GM19397 (cell line): ENCODE data around the gene MEPE.
"Not testable (repeated sequence)": the region's sequence is repeated elsewhere in the genome, so short reads cannot be mapped to it uniquely, and the experiment has no call there.

Experiments used
- ATAC-seq: cut with Tn5 transposase; IDR thresholded peaks from one replicate; pipeline ENCODE4 v1.9.1; 2021; ENCODE audit warnings: mild to moderate bottlenecking, moderate library complexity; ENCODE audit not compliant: unreplicated experiment

Gene MEPE

GRCh38 chr4:87881115-87881514 is 48.3 kb downstream of the MEPE start:
- no peak for ATAC-seq

DNA sequence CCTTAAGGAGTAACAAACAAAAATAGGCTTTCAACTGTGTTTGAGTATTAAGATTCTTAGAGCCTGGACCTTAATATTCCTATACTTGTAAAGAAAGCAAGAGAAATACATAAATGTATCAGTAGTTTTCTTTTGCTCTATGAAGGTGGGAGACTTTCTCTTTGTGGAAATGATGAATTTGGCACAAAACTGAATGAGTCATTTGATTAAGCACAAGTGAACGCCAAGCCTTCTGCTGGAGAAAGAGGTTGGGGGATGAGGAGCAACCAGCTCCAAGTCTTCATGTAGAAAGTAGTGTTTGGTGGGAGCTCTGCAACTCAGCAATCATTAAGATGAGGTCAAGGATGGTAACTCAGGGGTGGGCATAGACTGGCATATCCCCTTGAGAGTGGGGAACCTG is 49.6 kb downstream of the MEPE start:
- no peak for ATAC-seq

DNA sequence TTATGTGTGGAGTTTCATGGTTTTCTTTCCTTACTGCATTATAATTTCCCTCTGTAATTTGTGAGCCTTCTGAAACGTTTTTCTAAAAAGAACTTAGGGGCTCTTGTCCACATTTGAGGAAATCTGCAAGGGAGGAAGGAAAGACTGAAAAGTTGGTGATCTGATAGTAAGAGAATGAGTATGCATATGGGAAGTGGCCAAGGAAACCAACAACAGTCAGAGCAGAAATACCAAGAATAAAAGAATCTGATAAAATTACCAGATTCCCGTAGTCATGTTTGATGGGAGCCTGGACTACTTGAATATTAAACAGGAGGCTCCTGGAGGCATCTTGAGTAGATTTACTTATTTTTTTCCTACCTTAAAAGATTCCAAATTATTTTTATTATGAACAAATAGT is 50.1 kb downstream of the MEPE start:
- no peak for ATAC-seq

GRCh38 chr4:87884976-87885549 is 52.3 kb downstream of the MEPE start:
- no peak for ATAC-seq

DNA sequence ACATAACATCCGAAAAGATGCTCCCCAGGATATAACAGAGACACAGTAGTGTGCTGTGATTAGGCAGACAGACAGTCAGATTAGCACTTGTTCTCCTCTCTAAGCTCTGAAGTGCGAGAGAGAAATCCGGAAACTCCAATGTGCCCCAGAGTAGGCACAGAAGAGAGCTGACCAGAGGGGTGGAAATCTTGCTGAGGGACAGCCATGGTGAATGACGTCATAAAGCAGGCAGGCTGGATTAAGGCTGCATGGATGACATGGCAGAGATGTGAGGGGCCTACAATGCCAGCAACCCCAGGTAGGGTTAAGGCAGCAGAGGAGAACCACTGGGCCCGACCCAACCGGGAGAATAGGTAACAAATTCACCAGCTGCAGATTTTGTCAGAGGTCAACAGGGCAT is 53.3 kb downstream of the MEPE start:
- no peak for ATAC-seq

DNA sequence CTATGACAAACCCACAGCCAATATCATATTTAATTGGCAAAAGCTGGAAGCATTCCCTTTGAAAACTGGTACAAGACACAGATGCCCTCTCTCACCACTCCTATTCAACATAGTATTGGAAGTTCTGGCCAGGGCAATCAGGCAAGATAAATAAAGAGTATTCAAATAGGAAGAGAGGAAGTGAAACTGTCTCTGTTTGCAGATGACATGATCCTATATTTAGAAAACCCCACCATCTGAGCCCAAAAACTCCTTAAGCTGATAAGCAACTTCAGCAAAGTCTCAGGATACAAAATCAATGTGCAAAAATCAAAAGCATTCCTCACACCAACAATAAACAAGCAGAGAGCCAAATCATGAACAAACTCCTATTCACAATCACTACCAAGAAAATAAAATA is 58.0 kb downstream of the MEPE start:
- ATAC-seq, result not testable (repeated sequence)

DNA sequence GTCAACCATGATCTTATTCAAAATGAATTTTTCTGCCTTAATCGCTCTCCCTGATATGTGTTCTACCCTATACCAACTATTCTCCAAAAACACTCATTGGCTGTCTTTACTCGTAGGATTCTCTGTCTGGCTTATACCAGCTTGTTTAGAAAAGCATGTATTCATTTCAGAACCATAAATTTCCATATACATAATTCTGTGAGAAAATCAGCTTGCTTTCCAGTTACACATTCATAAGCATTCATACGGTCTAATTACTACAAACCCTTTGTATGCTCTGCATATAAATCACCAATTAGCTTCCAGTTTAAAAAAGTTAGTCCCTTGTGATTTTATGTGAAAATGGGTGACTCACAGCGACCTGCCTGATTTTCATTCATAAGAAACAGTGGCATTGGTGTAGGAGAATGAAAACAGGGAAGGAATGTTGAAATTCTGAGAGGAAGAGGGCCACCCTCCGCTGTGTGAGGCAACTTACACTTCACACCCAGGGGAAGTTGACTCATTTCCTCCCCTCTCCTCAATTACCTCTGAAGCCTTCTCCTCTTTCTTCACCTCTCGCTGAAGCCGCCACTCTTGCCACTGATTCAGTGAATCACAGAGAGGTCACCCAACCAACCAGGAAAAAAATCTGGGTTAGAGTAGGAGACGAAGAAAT is 63.3 kb downstream of the MEPE start:
- ATAC-seq, result no peak
